GM19043 (cell line): ENCODE results near the gene CHMP3.
"Not testable (repeated sequence)": the region's sequence is repeated elsewhere in the genome, so short reads cannot be mapped to it uniquely, and the experiment has no call there.

ENCODE experiments used
- ATAC-seq: cut with Tn5 transposase; IDR thresholded peaks from one replicate; pipeline ENCODE4 v1.9.1; 2021; ENCODE audit warnings: low read depth; ENCODE audit not compliant: unreplicated experiment

The CHMP3 gene

DNA sequence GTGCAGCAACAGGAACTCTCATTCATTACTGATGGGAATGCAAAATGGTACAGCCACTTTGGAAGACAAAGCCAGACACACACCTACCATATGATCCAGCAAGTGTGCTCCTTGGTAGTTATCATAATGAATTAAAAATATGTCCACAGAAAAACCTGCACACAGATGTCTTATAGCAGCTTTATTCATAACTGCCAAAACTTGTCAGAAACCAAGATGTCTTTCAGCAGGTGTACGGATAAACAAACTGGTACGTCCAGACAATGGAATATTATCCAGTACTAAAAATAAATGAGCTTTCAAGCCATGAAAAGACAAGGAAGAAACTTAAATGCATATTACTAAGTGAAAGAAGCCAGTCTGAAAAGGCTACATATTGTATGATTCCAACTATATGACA is 50.4 kb downstream of the CHMP3 start:
- no peak for ATAC-seq

DNA sequence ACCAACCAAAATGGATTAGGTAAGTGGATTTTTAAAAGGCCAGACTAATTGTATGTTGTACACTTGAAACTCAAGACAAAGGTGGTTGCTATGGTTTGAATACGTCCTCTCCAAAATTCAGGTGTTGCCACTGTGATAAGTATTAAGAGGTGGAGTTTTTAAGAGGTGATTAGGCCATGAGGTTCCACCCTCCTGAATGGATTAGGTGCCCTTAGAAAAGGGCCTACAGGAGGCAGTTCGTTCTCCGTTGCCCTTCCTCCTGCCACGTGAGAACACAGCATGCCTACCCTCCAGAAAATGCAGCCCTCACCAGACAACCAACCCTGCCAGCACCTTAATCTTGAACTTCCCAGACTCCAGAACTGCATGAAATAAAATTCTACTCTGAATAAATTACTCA is 51.2 kb downstream of the CHMP3 start:
- ATAC-seq, result no peak

DNA sequence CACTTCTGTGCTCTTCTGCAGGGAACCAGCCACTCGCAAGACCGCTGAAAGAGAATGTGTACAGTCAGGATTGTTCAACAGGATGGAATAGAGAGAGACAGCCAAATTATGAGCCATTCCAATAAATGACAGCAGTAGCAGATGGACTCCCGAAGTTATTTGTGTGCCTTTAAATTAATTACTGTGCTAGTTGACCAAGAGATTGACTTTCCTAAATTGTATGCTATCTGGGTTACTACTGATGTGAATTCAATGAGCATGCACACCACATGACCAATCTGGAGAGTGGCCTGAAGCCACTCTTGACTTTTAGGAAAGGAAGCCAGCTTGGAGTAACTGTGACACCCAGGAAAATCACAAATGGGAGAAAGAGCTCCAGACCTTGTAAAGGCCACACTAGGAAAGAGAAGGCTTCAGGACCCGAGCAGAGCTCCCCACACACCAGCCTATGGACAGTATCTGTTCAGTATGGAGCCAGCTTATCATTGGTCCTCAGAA is 52.8 kb downstream of the CHMP3 start:
- ATAC-seq, result no peak

DNA sequence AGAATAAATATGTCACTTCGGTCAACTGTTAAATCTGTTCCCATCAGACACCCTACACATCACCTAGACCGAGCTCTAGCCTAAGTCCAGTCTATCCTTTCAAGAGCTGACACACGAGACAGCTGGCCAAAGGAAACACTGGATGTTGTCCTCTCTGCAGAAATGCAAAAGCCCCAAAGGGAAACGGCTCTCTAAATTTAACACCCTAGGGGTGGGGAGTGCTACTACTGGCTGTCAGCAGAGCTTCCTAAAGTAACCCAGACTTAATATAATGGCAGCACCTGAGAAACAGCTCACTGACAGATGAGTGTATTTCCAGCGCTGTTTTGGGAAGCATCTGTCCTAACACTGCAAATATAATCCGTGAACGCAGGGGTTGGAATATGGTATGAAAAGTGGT is 55.6 kb downstream of the CHMP3 start:
- ATAC-seq, result no peak

DNA sequence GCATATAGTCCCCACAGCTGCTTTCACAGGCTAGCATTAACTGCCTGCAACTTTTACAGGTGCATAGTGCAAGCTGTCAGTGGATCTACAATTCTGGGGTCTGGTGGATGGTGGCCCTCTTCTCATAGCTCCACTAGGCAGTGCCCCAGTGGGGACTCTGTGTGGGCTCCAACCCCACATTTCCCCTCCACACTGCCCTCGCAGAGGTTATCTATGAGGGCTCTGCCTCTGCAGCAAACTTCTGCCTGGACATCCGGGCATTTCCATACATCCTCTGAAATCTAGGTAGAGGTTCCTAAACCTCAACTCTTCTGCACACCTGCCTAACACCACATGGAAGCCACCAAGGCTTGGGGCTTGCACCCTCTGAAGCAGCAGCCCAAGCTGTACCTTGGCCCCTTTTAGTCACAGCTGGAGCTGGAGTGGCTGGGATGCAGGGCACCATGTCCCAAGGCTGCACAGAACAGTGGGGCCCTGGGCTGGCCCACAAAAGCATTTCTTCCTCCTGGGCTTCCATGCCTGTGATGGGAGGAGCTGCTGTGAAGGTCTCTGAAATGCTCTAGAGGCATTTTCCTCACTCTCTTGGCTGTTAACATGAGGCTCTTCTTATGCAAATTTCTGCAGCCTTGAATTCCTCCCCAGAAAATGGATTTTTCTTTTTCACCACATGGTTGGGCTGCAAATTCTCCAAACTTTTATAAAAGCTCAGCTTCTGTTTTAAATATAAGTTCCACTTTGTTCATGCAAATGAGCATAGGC is 62.7 kb downstream of the CHMP3 start:
- no peak for ATAC-seq

DNA sequence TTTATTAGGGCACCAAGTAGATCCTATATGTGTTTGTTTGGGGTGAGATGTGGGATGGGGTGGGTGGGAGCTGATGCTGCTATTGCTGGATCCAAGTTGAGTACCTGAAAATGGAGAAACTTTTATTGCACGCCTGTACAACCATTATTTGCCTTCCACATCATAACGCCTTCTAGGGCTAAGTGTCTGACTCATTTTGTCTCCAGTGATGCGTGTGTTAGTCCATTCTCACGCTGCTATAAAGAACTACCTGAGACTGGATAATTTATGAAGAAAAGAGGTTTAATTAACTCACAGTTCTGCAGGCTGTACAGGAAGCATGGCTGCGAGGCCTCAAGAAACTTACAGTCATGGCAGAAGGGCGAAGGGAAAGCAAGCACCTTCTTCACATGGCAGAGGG is 63.9 kb downstream of the CHMP3 start:
- no peak for ATAC-seq

DNA sequence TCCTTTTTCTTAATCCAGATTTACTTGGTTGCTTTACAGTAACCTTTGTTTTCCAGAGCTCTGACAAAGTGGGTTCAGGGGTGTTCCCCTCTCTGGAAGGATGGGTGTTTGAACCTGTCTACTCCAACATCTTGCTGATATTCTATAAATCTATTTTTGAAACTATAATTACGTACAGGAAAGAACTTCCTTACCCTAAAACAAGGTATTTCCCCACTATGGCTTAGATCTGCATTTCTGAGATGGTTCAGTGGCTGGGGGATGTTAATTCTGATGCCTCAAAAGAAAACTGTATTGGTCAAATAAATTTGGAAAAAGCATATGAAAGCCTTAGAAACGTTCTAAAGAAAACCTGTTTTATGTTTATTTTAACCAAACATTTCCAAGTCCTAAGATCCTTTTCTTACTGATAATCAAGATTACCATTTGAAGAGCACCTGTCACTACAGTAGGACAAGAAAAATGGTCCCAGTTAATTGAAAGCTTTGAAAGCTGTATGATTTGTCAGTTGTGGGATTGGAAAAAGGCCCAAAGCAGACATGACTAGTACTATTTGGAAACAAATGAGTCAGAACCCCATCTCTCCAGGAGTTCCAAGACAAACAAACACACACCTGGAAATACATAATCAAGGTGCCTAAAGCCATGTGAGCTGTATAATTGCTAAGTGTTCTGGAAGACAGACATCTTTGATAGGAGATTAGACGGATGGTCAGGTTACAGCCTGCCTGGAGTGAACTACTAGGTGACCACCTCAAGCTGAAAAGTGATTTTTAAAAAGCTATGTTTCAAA is 64.6 kb downstream of the CHMP3 start:
- no peak for ATAC-seq

DNA sequence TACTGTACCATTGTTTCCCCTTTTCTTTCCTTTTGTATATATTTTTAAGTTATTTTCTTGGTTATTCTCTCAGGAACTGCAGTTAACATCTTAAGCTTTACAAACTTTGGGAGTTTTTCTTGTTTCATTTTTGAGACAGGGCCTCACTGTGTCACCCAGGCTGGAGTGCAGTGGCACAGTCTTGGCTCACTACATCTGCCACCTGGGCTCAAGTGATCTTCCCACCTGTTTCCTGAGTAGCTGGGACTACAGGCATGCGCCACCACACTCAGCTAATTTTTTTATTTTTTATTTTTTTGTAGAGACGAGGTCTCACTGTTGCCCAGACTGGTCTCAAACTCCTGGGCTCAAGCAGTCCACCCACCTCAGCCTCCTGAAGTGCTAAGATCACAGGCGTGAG is 66.9 kb downstream of the CHMP3 start:
- ATAC-seq, result not testable (repeated sequence)

DNA sequence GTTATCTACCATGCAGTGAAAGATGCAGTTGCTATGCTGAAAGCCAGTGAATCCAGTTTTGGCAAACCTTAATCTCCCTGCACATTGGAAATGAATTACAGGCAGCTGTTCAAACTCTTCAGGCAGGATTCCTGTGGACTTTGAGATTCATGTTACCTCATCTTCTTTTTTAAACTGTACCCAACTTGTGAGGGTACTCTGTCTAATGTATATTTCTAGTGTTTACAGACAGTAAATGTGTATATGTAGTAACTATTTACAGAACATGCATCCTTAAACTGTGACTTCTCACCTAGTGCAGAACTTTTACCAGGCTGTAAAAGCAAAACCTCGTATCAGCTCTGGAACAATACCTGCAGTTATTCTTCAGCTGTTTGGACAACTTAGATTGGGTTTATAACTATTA is 71.2 kb downstream of the CHMP3 start:
- ATAC-seq, result no peak

DNA sequence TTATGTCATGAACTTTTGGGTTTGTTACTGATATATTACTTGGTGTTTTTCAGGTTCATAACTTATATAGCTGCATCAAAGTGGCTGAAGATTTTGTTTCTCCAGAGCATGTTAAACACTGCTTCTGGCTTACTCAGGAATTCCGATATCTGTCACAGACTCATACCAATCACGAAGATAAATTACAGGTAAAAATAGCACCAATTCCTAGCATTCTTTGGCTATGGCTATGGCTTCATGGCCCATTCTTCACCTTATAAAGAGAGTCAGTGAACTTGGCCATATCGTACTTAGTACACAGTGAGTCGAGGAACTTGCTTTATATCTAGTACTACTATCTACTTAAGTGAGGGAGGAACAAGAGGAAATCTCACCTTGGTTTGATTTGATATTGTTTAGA is 72.2 kb downstream of the CHMP3 start:
- no peak for ATAC-seq

DNA sequence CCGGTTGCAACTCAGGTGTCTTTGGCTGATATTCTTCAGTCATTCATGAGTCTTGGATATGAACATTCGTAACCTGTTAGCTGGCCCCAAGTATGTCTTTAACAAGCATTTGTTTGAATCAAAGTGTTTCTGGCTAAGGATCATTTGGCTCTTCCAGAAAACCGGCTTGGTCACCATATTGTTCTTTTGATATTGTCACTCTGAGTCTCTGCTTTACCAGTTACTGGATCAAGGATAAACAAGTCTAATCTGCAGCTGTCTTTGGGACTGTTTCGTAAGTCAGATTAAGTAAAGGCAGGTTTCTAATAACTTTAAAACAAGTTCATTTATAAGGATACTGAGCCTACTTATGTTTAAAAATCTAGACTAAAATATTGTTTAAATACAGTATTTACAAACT is 73.0 kb downstream of the CHMP3 start:
- no peak for ATAC-seq

DNA sequence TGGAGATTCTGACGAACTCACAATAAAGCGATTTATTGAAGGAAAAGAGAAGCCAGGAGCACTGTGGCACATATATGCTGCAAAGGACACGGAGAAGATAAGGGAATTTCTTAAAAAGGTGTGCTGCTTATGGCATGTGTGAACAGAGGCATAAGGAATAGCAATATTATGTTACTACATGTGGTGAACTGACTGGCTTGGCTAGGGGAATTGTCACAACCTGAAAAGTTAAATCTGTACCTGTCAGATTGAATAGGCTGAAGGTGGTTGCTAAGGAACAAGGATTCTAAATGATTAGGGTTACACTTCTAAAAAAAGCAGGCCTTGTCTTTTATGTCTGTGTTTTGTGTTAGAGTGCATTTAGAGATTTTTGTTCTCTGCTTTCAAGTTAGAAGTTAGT is 73.7 kb downstream of the CHMP3 start:
- ATAC-seq, result no peak

DNA sequence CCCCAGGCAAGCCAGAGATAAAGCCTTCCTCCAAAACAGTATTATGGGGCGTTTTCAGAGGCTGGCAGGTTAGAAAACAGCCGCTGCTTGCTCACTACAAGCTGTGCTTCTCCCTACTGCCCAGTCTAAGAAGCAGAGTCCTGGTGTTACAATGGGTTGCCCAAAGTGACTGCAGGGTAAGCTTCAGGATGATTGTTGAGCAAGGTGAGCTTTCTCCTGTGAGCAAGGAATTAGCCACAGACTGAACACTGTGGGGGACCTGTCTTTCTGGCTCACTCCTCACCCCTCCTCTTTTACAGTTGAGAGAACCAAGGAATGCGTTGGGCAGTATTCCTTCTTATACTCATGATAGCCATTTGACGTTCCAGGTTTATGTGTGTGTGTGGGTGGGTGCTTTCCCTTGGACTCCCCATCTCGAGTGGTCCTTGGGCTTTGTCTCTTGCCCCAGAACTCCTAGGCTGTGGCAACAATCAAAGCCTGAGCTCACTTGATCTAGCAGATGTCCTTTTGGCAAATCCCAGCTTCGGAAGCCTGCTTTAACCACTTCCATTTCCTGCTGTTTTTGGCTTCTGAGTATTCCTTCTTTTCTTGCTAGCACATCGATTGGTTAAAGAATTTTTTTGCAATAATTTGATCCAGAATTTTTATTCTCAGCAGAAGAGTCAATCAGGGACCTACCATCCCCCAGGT is 74.5 kb downstream of the CHMP3 start:
- no peak for ATAC-seq

DNA sequence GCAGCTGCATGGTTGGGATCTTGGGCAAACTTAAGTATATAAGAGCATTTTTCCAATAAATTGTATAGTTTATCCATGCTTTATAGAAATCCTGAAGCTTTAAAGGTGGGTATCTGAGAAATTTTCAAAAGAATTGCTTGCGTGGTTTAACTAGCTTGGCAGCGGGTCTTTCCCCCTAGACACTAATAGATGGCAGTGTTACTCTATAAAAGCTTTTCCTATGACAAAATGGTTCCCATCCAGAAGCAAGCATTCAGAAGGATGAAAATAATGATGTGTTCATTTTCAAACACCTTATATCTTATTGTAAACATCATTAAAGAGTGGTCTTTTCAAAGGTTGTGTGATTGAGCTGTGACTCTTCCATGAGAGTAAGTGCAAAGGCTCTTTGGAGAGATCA is 76.2 kb downstream of the CHMP3 start:
- no peak for ATAC-seq

DNA sequence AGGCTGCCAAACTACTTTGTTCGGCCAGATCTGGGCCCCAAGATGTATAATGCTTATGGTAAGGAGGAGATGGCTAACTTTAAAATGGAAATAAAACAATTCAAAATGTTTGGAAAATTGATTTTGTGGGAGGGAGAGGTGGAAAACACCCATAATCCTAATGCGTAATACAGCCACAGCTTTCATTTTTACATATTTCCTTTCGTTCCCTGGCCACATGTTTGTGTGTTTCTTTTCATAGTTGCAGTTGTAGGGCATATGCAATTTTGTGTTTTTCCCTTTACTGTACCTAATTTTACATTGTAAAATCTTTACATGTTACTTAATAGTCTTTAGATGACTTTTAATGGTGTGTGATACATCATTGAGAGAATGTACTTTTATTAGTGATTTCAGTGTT is 77.4 kb downstream of the CHMP3 start:
- ATAC-seq, result no peak

DNA sequence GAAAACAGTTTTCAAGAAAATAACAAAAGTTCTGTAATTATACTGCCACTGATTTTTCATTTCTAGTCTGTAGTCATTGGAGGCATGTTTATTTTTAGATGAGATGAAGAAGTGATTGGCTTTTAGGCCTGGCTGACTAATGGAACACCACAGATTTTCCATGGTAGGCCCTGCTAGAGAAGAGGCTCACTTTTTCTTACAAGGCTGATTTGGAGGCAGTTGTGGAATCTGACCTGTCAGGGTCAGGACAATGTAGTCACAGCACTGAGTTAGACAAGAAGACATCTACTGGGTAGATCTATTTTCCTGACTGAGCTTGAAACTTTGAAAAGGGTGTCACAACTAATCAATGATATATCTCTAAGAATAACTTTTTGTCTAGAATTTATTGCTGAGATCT is 78.1 kb downstream of the CHMP3 start:
- ATAC-seq, result no peak

DNA sequence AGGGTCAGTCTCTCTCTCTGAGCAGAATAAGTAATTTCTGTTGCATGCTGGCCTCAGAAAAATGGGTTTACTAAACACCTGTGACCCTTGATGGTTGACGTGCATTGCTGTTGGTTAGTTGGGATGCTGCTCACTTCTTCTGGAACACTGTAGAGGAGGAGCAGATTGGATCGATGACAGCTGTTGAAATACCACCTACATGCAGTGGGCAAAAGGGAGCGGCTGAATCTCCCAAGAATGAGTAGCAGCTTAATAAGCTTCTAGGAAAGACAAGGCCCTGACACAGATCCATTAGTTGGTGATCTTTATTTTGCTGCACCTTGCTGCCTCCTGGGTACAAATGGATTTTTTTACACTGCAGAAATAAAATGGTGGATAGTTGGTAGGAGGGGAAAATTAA is 78.9 kb downstream of the CHMP3 start:
- no peak for ATAC-seq

DNA sequence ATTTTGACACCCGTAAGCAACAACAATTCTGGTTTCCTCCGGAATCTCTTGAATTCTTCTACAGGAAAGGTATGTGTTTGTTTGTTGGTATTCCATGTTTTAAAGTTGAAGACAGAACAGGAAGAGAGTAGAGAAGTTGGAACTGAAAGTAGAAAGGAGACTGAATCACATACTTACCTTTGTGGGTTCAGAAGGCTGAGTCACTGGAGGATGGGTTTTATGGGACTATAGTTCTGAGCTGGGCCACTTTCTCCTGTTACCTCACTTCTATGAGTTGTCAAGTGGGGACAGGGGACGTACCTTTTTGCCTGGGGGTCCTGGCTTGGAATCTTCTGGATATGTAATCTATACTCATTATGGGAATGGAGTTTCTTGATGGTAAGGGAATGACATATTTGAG is 81.2 kb downstream of the CHMP3 start:
- ATAC-seq, result no peak

DNA sequence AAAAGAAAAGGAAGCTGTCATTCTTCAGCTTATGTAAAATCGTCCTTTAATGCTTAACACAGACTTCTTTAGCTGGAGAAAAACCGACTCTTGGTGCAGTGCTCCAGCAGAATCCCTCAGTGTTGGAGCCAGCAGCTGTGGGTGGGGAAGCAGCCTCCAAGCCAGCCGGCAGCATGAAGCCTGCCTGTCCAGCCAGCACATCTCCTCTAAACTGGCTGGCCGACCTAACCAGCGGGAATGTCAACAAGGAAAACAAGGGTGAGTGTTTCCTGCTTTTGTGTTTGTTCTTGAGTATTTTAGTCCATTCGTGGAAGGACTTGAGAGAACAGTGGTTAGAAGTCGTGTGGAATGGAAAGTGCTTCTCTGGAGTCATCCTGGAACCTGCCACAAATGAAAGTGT is 83.1 kb downstream of the CHMP3 start:
- ATAC-seq, result no peak

DNA sequence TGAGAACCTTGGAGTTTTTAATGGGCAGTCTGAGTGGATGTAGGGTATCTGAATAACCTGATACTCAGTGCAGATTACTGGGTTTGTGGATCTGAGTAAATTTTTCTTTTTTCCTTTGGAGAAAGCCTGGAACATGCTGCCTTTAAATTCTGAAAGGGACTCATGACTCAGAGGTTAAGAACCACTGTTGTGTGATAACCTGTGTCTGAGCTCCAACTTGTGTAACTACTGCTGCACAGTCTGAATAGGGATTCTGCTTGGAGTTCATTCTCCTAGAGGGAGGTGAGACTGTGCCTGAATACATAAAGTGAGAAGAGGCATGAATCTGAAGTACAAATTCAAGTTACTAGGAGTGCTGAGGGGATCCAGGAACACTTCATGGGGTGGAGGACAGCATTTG is 85.9 kb downstream of the CHMP3 start:
- no peak for ATAC-seq

DNA sequence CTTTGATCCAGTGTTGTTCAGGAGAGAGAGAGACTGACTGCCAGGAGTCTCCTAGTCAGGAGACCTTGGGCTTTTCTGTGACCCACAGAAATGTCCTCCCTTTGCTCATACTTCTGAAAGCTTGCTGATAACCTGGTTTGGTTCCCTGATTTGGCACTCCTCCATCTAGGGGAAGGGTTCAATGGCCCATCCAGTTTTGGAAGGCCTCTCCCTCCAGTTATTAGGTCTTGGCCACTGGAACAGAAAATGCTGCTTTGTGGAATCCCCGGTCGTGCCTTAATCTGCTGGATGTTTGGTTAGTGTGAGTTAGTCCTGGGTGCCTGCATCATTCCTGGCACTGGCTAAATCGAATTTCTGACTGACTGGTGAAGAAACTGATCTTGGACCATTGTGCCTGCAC is 86.3 kb downstream of the CHMP3 start:
- no peak for ATAC-seq
